Measurements from ENCODE around the gene OCRL.

The OCRL gene

GRCh38 chrX:129614481-129615255 is 74.6 kb downstream of the OCRL start:
- H3K27me3 ChIP-seq (ENCODE audit: control insufficient read depth in 5 of 5, insufficient read depth in 4 of 5, low read length in 5 of 5) = peaks cover 4 to 13% (median 7%) of the 10 kb centered on the region in 5 donors
- peaks cover 2 to 10% (median 6%) of the 10 kb centered on the region in 5 donors for H3K9me3 ChIP-seq (ENCODE audit: control insufficient read depth in 5 of 5, low read length in 5 of 5)
- peaks cover 0 to 6% (median 0%) of the 10 kb centered on the region in 5 donors for H3K4me1 ChIP-seq (ENCODE audit: control insufficient read depth in 5 of 5, insufficient read depth in 5 of 5, low read length in 5 of 5)
- no peak overlapping the region for H3K4me3 ChIP-seq (ENCODE audit: low read depth in 1 of 5, low read length in 5 of 5)
- H3K36me3 ChIP-seq (ENCODE audit: control insufficient read depth in 5 of 5, insufficient read depth in 5 of 5, low read length in 5 of 5) = no peaks in the 10 kb centered on the region
- no peak overlapping the region for H3K27ac ChIP-seq (ENCODE audit: low read depth, low read length)
- H3K9ac ChIP-seq (ENCODE audit: low read length in 5 of 5) = no peak overlapping the region

- Histone ChIP-seq H3K9ac (ENCODE audit: low read length in 5 of 5) (no peak overlapping the region), H3K36me3 (ENCODE audit: control insufficient read depth in 5 of 5, insufficient read depth in 5 of 5, low read length in 5 of 5) (no peaks in the 10 kb centered on the region), H3K27me3 (ENCODE audit: control insufficient read depth in 5 of 5, insufficient read depth in 4 of 5, low read length in 5 of 5) (peaks cover 4 to 21% (median 11%) of the 10 kb centered on the region in 5 donors), H3K27ac (ENCODE audit: low read depth, low read length) (no peak overlapping the region), H3K9me3 (ENCODE audit: control insufficient read depth in 5 of 5, low read length in 5 of 5) (no peaks in the 10 kb centered on the region), H3K4me3 (ENCODE audit: low read depth in 1 of 5, low read length in 5 of 5) (no peak overlapping the region), H3K4me1 (ENCODE audit: control insufficient read depth in 5 of 5, insufficient read depth in 5 of 5, low read length in 5 of 5) (peaks cover 0 to 6% (median 0%) of the 10 kb centered on the region in 5 donors)
Observed at GRCh38 chrX:129617420-129617819, 77.4 kb downstream of the OCRL start.

- Histone ChIP-seq H3K4me3 (ENCODE audit: low read depth in 1 of 5, low read length in 5 of 5) (no peak overlapping the region), H3K36me3 (ENCODE audit: control insufficient read depth in 5 of 5, insufficient read depth in 5 of 5, low read length in 5 of 5) (no peaks in the 10 kb centered on the region), H3K27ac (ENCODE audit: low read depth, low read length) (no peak overlapping the region), H3K27me3 (ENCODE audit: control insufficient read depth in 5 of 5, insufficient read depth in 4 of 5, low read length in 5 of 5) (peaks cover 10 to 26% (median 15%) of the 10 kb centered on the region in 5 donors), H3K4me1 (ENCODE audit: control insufficient read depth in 5 of 5, insufficient read depth in 5 of 5, low read length in 5 of 5) (peaks cover 0 to 11% (median 0%) of the 10 kb centered on the region in 5 donors), H3K9me3 (ENCODE audit: control insufficient read depth in 5 of 5, low read length in 5 of 5) (no peaks in the 10 kb centered on the region), H3K9ac (ENCODE audit: low read length in 5 of 5) (no peak overlapping the region)
Observed at GRCh38 chrX:129618997-129619396, 78.9 kb downstream of the OCRL start.

- Histone ChIP-seq H3K36me3 (ENCODE audit: control insufficient read depth in 5 of 5, insufficient read depth in 5 of 5, low read length in 5 of 5) (no peaks in the 10 kb centered on the region), H3K9me3 (ENCODE audit: control insufficient read depth in 5 of 5, low read length in 5 of 5) (no peaks in the 10 kb centered on the region)
Observed at GRCh38 chrX:129622757-129623301, 82.8 kb downstream of the OCRL start.

GRCh38 chrX:129626026-129626425 is 86.0 kb downstream of the OCRL start:
- peaks cover 6 to 16% (median 9%) of the 10 kb centered on the region in 5 donors for H3K27me3 ChIP-seq (ENCODE audit: control insufficient read depth in 5 of 5, insufficient read depth in 4 of 5, low read length in 5 of 5)

More at GRCh38 chrX:129622757-129623301, 82.8 kb downstream of the OCRL start:
- H3K27me3 ChIP-seq (ENCODE audit: control insufficient read depth in 5 of 5, insufficient read depth in 4 of 5, low read length in 5 of 5) = peaks cover 4 to 15% (median 13%) of the 10 kb centered on the region in 5 donors
- H3K4me1 ChIP-seq (ENCODE audit: control insufficient read depth in 5 of 5, insufficient read depth in 5 of 5, low read length in 5 of 5) = peaks cover 0 to 5% (median 0%) of the 10 kb centered on the region in 5 donors
- H3K27ac ChIP-seq (ENCODE audit: low read depth, low read length) = no peak overlapping the region
- H3K4me3 ChIP-seq (ENCODE audit: low read depth in 1 of 5, low read length in 5 of 5) = no peak overlapping the region
- H3K9ac ChIP-seq (ENCODE audit: low read length in 5 of 5) = no peak overlapping the region

GRCh38 chrX:129629837-129630236 is 89.8 kb downstream of the OCRL start:
- Histone ChIP-seq H3K27me3 (ENCODE audit: control insufficient read depth in 5 of 5, insufficient read depth in 4 of 5, low read length in 5 of 5) (peaks cover 0 to 9% (median 2%) of the 10 kb centered on the region in 5 donors), H3K9ac (ENCODE audit: low read length in 5 of 5) (peak overlapping the region in 1 of 5 donors; percentile 6), H3K4me1 (ENCODE audit: control insufficient read depth in 5 of 5, insufficient read depth in 5 of 5, low read length in 5 of 5) (peaks cover 0 to 11% (median 10%) of the 10 kb centered on the region in 5 donors), H3K36me3 (ENCODE audit: control insufficient read depth in 5 of 5, insufficient read depth in 5 of 5, low read length in 5 of 5) (no peaks in the 10 kb centered on the region), H3K4me3 (ENCODE audit: low read depth in 1 of 5, low read length in 5 of 5) (no peak overlapping the region), H3K9me3 (ENCODE audit: control insufficient read depth in 5 of 5, low read length in 5 of 5) (no peaks in the 10 kb centered on the region), H3K27ac (ENCODE audit: low read depth, low read length) (peak overlapping the region; percentile 31)

More at GRCh38 chrX:129626026-129626425, 86.0 kb downstream of the OCRL start:
- no peak overlapping the region for H3K27ac ChIP-seq (ENCODE audit: low read depth, low read length)
- no peaks in the 10 kb centered on the region for H3K36me3 ChIP-seq (ENCODE audit: control insufficient read depth in 5 of 5, insufficient read depth in 5 of 5, low read length in 5 of 5)
- H3K4me1 ChIP-seq (ENCODE audit: control insufficient read depth in 5 of 5, insufficient read depth in 5 of 5, low read length in 5 of 5) = peaks cover 0 to 15% (median 10%) of the 10 kb centered on the region in 5 donors
- H3K9ac ChIP-seq (ENCODE audit: low read length in 5 of 5) = no peak overlapping the region
- no peak overlapping the region for H3K4me3 ChIP-seq (ENCODE audit: low read depth in 1 of 5, low read length in 5 of 5)
- no peaks in the 10 kb centered on the region for H3K9me3 ChIP-seq (ENCODE audit: control insufficient read depth in 5 of 5, low read length in 5 of 5)

- Histone ChIP-seq H3K27me3 (ENCODE audit: control insufficient read depth in 5 of 5, insufficient read depth in 4 of 5, low read length in 5 of 5) (peaks cover 0 to 17% (median 7%) of the 10 kb centered on the region in 5 donors), H3K9ac (ENCODE audit: low read length in 5 of 5) (no peak overlapping the region), H3K9me3 (ENCODE audit: control insufficient read depth in 5 of 5, low read length in 5 of 5) (no peaks in the 10 kb centered on the region), H3K27ac (ENCODE audit: low read depth, low read length) (no peak overlapping the region), H3K4me1 (ENCODE audit: control insufficient read depth in 5 of 5, insufficient read depth in 5 of 5, low read length in 5 of 5) (peaks cover 0 to 11% (median 10%) of the 10 kb centered on the region in 5 donors), H3K4me3 (ENCODE audit: low read depth in 1 of 5, low read length in 5 of 5) (no peak overlapping the region), H3K36me3 (ENCODE audit: control insufficient read depth in 5 of 5, insufficient read depth in 5 of 5, low read length in 5 of 5) (no peaks in the 10 kb centered on the region)
Observed at GRCh38 chrX:129631849-129632248, 91.8 kb downstream of the OCRL start.

GRCh38 chrX:129632443-129632842 is 92.4 kb downstream of the OCRL start:
- no peak overlapping the region for H3K4me3 ChIP-seq (ENCODE audit: low read depth in 1 of 5, low read length in 5 of 5)
- peaks cover 0 to 17% (median 7%) of the 10 kb centered on the region in 5 donors for H3K27me3 ChIP-seq (ENCODE audit: control insufficient read depth in 5 of 5, insufficient read depth in 4 of 5, low read length in 5 of 5)
- H3K4me1 ChIP-seq (ENCODE audit: control insufficient read depth in 5 of 5, insufficient read depth in 5 of 5, low read length in 5 of 5) = peaks cover 0 to 13% (median 10%) of the 10 kb centered on the region in 5 donors
- H3K9me3 ChIP-seq (ENCODE audit: control insufficient read depth in 5 of 5, low read length in 5 of 5) = no peaks in the 10 kb centered on the region
- H3K9ac ChIP-seq (ENCODE audit: low read length in 5 of 5) = no peak overlapping the region
- H3K36me3 ChIP-seq (ENCODE audit: control insufficient read depth in 5 of 5, insufficient read depth in 5 of 5, low read length in 5 of 5) = no peaks in the 10 kb centered on the region
- no peak overlapping the region for H3K27ac ChIP-seq (ENCODE audit: low read depth, low read length)

GRCh38 chrX:129634541-129634940 is 94.5 kb downstream of the OCRL start:
- H3K4me3 ChIP-seq (ENCODE audit: low read depth in 1 of 5, low read length in 5 of 5) = no peak overlapping the region
- H3K9me3 ChIP-seq (ENCODE audit: control insufficient read depth in 5 of 5, low read length in 5 of 5) = no peaks in the 10 kb centered on the region
- H3K27me3 ChIP-seq (ENCODE audit: control insufficient read depth in 5 of 5, insufficient read depth in 4 of 5, low read length in 5 of 5) = peaks cover 0 to 22% (median 7%) of the 10 kb centered on the region in 5 donors
- H3K4me1 ChIP-seq (ENCODE audit: control insufficient read depth in 5 of 5, insufficient read depth in 5 of 5, low read length in 5 of 5) = peaks cover 0 to 13% (median 8%) of the 10 kb centered on the region in 5 donors
- no peak overlapping the region for H3K27ac ChIP-seq (ENCODE audit: low read depth, low read length)
- no peaks in the 10 kb centered on the region for H3K36me3 ChIP-seq (ENCODE audit: control insufficient read depth in 5 of 5, insufficient read depth in 5 of 5, low read length in 5 of 5)
- H3K9ac ChIP-seq (ENCODE audit: low read length in 5 of 5) = no peak overlapping the region

GRCh38 chrX:129636175-129636681 is 96.2 kb downstream of the OCRL start:
- Histone ChIP-seq H3K36me3 (ENCODE audit: control insufficient read depth in 5 of 5, insufficient read depth in 5 of 5, low read length in 5 of 5) (no peaks in the 10 kb centered on the region), H3K4me1 (ENCODE audit: control insufficient read depth in 5 of 5, insufficient read depth in 5 of 5, low read length in 5 of 5) (peaks cover 0 to 7% (median 0%) of the 10 kb centered on the region in 5 donors), H3K27me3 (ENCODE audit: control insufficient read depth in 5 of 5, insufficient read depth in 4 of 5, low read length in 5 of 5) (peaks cover 0 to 21% (median 12%) of the 10 kb centered on the region in 5 donors), H3K9me3 (ENCODE audit: control insufficient read depth in 5 of 5, low read length in 5 of 5) (peaks cover 0 to 4% (median 2%) of the 10 kb centered on the region in 5 donors), H3K9ac (ENCODE audit: low read length in 5 of 5) (no peak overlapping the region), H3K4me3 (ENCODE audit: low read depth in 1 of 5, low read length in 5 of 5) (no peak overlapping the region), H3K27ac (ENCODE audit: low read depth, low read length) (no peak overlapping the region)

Measured in subcutaneous abdominal adipose tissue (tissue), 5 donors.